Smooth muscle cell (in vitro differentiated cells): ENCODE results near the gene WASL. TPM values are rescaled to one million over a fixed set of nuclear protein-coding genes. Genes with fewer than 3 reads are reported as not detected.

ENCODE experiments used
- DNase-seq: peaks from one replicate; lab custom pipeline; 2025; ENCODE audit not compliant: unreplicated experiment; lab: John Stamatoyannopoulos, UW
- H2AFZ ChIP-seq: fragments of 200-600 bp; sonication (generic); 2 replicates; pipeline ENCODE4 v1.6.0; 2016; ENCODE audit warnings: antibody characterized with exemption, low read depth, mild to moderate bottlenecking
- H3F3A ChIP-seq: fragments of 200-600 bp; sonication (generic); 2 replicates; pipeline ENCODE4 v1.6.0; 2017; ENCODE audit warnings: antibody characterized with exemption, low read depth
- H3K27ac ChIP-seq: fragments of 200-600 bp; sonication (generic); 2 replicates; pipeline ENCODE4 v1.5.1; 2016; ENCODE audit warnings: low read depth, mild to moderate bottlenecking
- H3K27me3 ChIP-seq: fragments of 200-600 bp; sonication (generic); 2 replicates; pipeline ENCODE4 v1.6.1; 2016; ENCODE audit warnings: low read depth, mild to moderate bottlenecking
- H3K36me3 ChIP-seq: fragments of 200-600 bp; sonication (generic); 2 replicates; pipeline ENCODE4 v1.5.1; 2016; ENCODE audit warnings: low read depth
- H3K4me1 ChIP-seq: fragments of 200-600 bp; sonication (generic); 2 replicates; pipeline ENCODE4 v1.5.1; 2016; ENCODE audit warnings: low read depth
- H3K4me2 ChIP-seq: fragments of 200-600 bp; sonication (generic); 2 replicates; pipeline ENCODE4 v1.6.0; 2016; ENCODE audit warnings: mild to moderate bottlenecking
- H3K4me3 ChIP-seq: fragments of 200-600 bp; sonication (generic); 2 replicates; pipeline ENCODE4 v1.5.1; 2016; ENCODE audit warnings: mild to moderate bottlenecking
- H3K79me2 ChIP-seq: fragments of 200-600 bp; sonication (generic); 2 replicates; pipeline ENCODE4 v1.6.0; 2016; ENCODE audit warnings: low read depth, mild to moderate bottlenecking
- H3K9ac ChIP-seq: fragments of 200-600 bp; sonication (generic); 2 replicates; pipeline ENCODE4 v1.6.0; 2016; ENCODE audit warnings: low read depth
- H3K9me3 ChIP-seq: fragments of 200-600 bp; sonication (generic); replicated peaks from 2 replicates; pipeline ENCODE4 v1.5.1; 2016; ENCODE audit warnings: low read depth
- H4K20me1 ChIP-seq: fragments of 200-600 bp; sonication (generic); 2 replicates; pipeline ENCODE4 v1.6.0; 2016; ENCODE audit warnings: low read depth
- WGBS: methylation state at CpG from one replicate; pipeline ENCODE4 v1.1.7; 2016; ENCODE audit warnings: low lambda C conversion rate; 5-methylcytosine and 5-hydroxymethylcytosine counted together
- polyA plus RNA-seq: library from polyadenylated mRNA; unstranded; fragments of >200 nt; fragmentation: Nextera tagmentation; extraction: Ambion mirVana; gene quantifications from 2 replicates; pipeline ENCODE4 v1.2.1, GENCODE V29; 2016
- total RNA-seq: library from RNA; depleted of rRNA; stranded (reverse); fragments of >200 nt; gene quantifications from 2 replicates; pipeline ENCODE4 v1.2.3, GENCODE V29; 2014
- TF ChIP-seq, protein P1 (sequence below): fragments of 200-600 bp; sonication (generic); IDR thresholded peaks from 2 replicates; pipeline ENCODE4 v1.5.1; 2017; ENCODE audit warnings: borderline replicate concordance, mild to moderate bottlenecking, antibody characterized with exemption; ENCODE audit not compliant: insufficient read depth, poor library complexity, severe bottlenecking

Gene WASL
- total and polyA plus RNA-seq, 2 experiments from 2014 or later: 22.7 to 35.3 TPM

- DNase-seq: no peak
- WGBS: 96% methylated on average over 3 of the region's 3 CpGs
Observed at GRCh38 chr7:123679614-123680013, 69.2 kb downstream of the WASL start.

GRCh38 chr7:123677061-123677715, 71.6 kb downstream of the WASL start:
- Histone ChIP-seq H4K20me1 (no peaks in the 10 kb centered on the region), H3K4me2 (no peak overlapping the region), H2AFZ (no peak overlapping the region), H3K27ac (no peak overlapping the region), H3K9ac (no peak overlapping the region), H3F3A (peaks cover 9% of the 10 kb centered on the region), H3K4me3 (no peak overlapping the region), H3K4me1 (peaks cover 10% of the 10 kb centered on the region), H3K27me3 (no peaks in the 10 kb centered on the region), H3K79me2 (no peaks in the 10 kb centered on the region), H3K36me3 (peaks cover 8% of the 10 kb centered on the region), H3K9me3 (no peaks in the 10 kb centered on the region)
- DNase-seq: no peak
- TF ChIP-seq, protein P1, sequence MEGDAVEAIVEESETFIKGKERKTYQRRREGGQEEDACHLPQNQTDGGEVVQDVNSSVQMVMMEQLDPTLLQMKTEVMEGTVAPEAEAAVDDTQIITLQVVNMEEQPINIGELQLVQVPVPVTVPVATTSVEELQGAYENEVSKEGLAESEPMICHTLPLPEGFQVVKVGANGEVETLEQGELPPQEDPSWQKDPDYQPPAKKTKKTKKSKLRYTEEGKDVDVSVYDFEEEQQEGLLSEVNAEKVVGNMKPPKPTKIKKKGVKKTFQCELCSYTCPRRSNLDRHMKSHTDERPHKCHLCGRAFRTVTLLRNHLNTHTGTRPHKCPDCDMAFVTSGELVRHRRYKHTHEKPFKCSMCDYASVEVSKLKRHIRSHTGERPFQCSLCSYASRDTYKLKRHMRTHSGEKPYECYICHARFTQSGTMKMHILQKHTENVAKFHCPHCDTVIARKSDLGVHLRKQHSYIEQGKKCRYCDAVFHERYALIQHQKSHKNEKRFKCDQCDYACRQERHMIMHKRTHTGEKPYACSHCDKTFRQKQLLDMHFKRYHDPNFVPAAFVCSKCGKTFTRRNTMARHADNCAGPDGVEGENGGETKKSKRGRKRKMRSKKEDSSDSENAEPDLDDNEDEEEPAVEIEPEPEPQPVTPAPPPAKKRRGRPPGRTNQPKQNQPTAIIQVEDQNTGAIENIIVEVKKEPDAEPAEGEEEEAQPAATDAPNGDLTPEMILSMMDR: no peak
- WGBS: 100% methylated on average over 2 of the region's 2 CpGs

More at GRCh38 chr7:123679614-123680013, 69.2 kb downstream of the WASL start:
- Histone ChIP-seq H3K9me3 (no peaks in the 10 kb centered on the region), H3K4me2 (no peak overlapping the region), H3K4me1 (peaks cover 7% of the 10 kb centered on the region), H2AFZ (no peak overlapping the region), H4K20me1 (no peaks in the 10 kb centered on the region), H3K27ac (no peak overlapping the region), H3K4me3 (no peak overlapping the region), H3K79me2 (no peaks in the 10 kb centered on the region), H3F3A (peaks cover 5% of the 10 kb centered on the region), H3K9ac (no peak overlapping the region), H3K27me3 (no peaks in the 10 kb centered on the region), H3K36me3 (peaks cover 8% of the 10 kb centered on the region)
- TF ChIP-seq, protein P1: no peak

GRCh38 chr7:123675181-123675473, 73.7 kb downstream of the WASL start:
- no peaks in the 10 kb centered on the region for H3K79me2 ChIP-seq
- no peak for DNase-seq
- no peak overlapping the region for H3K9ac ChIP-seq
- peaks cover 10% of the 10 kb centered on the region for H3K4me1 ChIP-seq
- H3K9me3 ChIP-seq: no peaks in the 10 kb centered on the region
- H3K27ac ChIP-seq: peak overlapping the region; percentile 76
- no peak overlapping the region for H2AFZ ChIP-seq
- H3K36me3 ChIP-seq: no peaks in the 10 kb centered on the region
- peaks cover 9% of the 10 kb centered on the region for H3F3A ChIP-seq
- no peaks in the 10 kb centered on the region for H4K20me1 ChIP-seq
- TF ChIP-seq, protein P1: no peak
- H3K4me2 ChIP-seq: peak overlapping the region; percentile 33
- H3K4me3 ChIP-seq: no peak overlapping the region
- no peaks in the 10 kb centered on the region for H3K27me3 ChIP-seq
